SJSA1 (cell line): Measurements from ENCODE around the gene IL5RA. TPM values are rescaled to one million over a fixed set of nuclear protein-coding genes. Genes with fewer than 3 reads are reported as not detected.

Experiments used
- DNase-seq, 2 experiments: peaks; one replicate each; pipeline ENCODE4 v3.0.0-alpha.2; 2015 to 2020; ENCODE audit warnings: low spot score in 2 of 2, low read depth in 1 of 2
- H3K27ac ChIP-seq: fragments of 250-450 bp; sonication (Bioruptor Pico); 2 replicates; pipeline ENCODE4 v1.5.1; 2020; ENCODE audit warnings: mild to moderate bottlenecking, moderate library complexity
- H3K27me3 ChIP-seq: fragments of 250-450 bp; sonication (Bioruptor Pico); replicated peaks from 2 replicates; pipeline ENCODE4 v1.5.1; 2020; ENCODE audit warnings: mild to moderate bottlenecking, moderate library complexity
- H3K36me3 ChIP-seq: fragments of 250-450 bp; sonication (Bioruptor Pico); 2 replicates; pipeline ENCODE4 v1.5.1; 2020; ENCODE audit warnings: mild to moderate bottlenecking
- H3K4me1 ChIP-seq: fragments of 250-450 bp; sonication (Bioruptor Pico); replicated peaks from 2 replicates; pipeline ENCODE4 v1.6.1; 2021; ENCODE audit warnings: mild to moderate bottlenecking
- H3K4me3 ChIP-seq: fragments of 250-450 bp; sonication (Bioruptor Pico); 2 replicates; pipeline ENCODE4 v1.5.1; 2020; ENCODE audit warnings: mild to moderate bottlenecking
- H3K9me3 ChIP-seq: fragments of 250-450 bp; sonication (Bioruptor Pico); replicated peaks from 2 replicates; pipeline ENCODE4 v1.5.1; 2020; ENCODE audit warnings: mild to moderate bottlenecking
- total RNA-seq: library from RNA; depleted of rRNA; stranded (reverse); fragments of >200 nt; shearing (Covaris generic); gene quantifications from 2 replicates; pipeline ENCODE4 v1.2.3, GENCODE V29; 2014

IL5RA gene
- total RNA-seq, 1 experiment from 2014 or later = not detected

GRCh38 chr3:3066910-3067309 lies 43.3 kb downstream of the IL5RA start:
- Histone ChIP-seq H3K27ac (no peak overlapping the region), H3K36me3 (no peaks in the 10 kb centered on the region), H3K9me3 (no peaks in the 10 kb centered on the region), H3K27me3 (no peaks in the 10 kb centered on the region), H3K4me3 (no peak overlapping the region), H3K4me1 (no peaks in the 10 kb centered on the region)
- DNase-seq = no peak

- no peaks in the 10 kb centered on the region for H3K27me3 ChIP-seq
- no peak overlapping the region for H3K27ac ChIP-seq
- H3K9me3 ChIP-seq = no peaks in the 10 kb centered on the region
- DNase-seq = no peak
- H3K4me3 ChIP-seq = no peak overlapping the region
- no peaks in the 10 kb centered on the region for H3K36me3 ChIP-seq
- H3K4me1 ChIP-seq = no peaks in the 10 kb centered on the region
Measured at GRCh38 chr3:3066378-3066777, 43.8 kb downstream of the IL5RA start.

GRCh38 chr3:3065876-3066275 lies 44.3 kb downstream of the IL5RA start:
- no peaks in the 10 kb centered on the region for H3K27me3 ChIP-seq
- no peak overlapping the region for H3K4me3 ChIP-seq
- no peaks in the 10 kb centered on the region for H3K9me3 ChIP-seq
- DNase-seq = no peak
- no peak overlapping the region for H3K27ac ChIP-seq
- H3K36me3 ChIP-seq = no peaks in the 10 kb centered on the region
- no peaks in the 10 kb centered on the region for H3K4me1 ChIP-seq

DNA sequence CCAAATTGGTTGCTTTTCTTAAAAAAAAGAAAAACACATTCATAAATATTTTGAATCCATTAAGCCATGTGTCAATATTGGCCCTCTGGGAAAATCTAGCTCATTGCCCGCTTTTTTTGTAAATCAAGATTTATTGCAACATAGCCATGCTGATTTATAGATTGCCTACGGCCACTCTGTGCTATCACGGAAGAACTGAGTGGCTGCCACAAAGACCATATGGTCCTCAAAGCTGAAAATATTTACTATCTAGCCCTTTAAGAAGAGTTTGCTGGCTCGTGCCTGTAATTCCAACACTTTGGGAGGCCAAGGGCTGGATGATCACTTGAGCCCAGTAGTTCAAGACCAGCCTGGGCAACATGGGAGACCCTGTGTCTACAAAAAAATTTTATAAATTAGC lies 45.9 kb downstream of the IL5RA start:
- Histone ChIP-seq H3K4me3 (no peak overlapping the region), H3K36me3 (no peaks in the 10 kb centered on the region), H3K4me1 (no peaks in the 10 kb centered on the region), H3K9me3 (no peaks in the 10 kb centered on the region), H3K27ac (no peak overlapping the region), H3K27me3 (no peaks in the 10 kb centered on the region)
- no peak for DNase-seq

GRCh38 chr3:3059645-3060044 lies 50.5 kb downstream of the IL5RA start:
- H3K36me3 ChIP-seq = no peaks in the 10 kb centered on the region

GRCh38 chr3:3053974-3054373 lies 56.2 kb downstream of the IL5RA start:
- no peak overlapping the region for H3K4me3 ChIP-seq
- DNase-seq = no peak

More at GRCh38 chr3:3059645-3060044, 50.5 kb downstream of the IL5RA start:
- H3K27ac ChIP-seq = no peak overlapping the region
- no peaks in the 10 kb centered on the region for H3K27me3 ChIP-seq
- H3K4me1 ChIP-seq = no peaks in the 10 kb centered on the region
- H3K9me3 ChIP-seq = no peaks in the 10 kb centered on the region
- DNase-seq = no peak
- H3K4me3 ChIP-seq = no peak overlapping the region

GRCh38 chr3:3038201-3038991 lies 71.8 kb downstream of the IL5RA start:
- no peaks in the 10 kb centered on the region for H3K4me1 ChIP-seq
- H3K9me3 ChIP-seq = no peaks in the 10 kb centered on the region
- H3K27me3 ChIP-seq = no peaks in the 10 kb centered on the region
- no peak overlapping the region for H3K4me3 ChIP-seq
- H3K36me3 ChIP-seq = no peaks in the 10 kb centered on the region
- H3K27ac ChIP-seq = no peak overlapping the region
- no peak for DNase-seq

More at GRCh38 chr3:3053974-3054373, 56.2 kb downstream of the IL5RA start:
- Histone ChIP-seq H3K4me1 (no peaks in the 10 kb centered on the region), H3K27ac (no peak overlapping the region), H3K9me3 (no peaks in the 10 kb centered on the region), H3K36me3 (no peaks in the 10 kb centered on the region), H3K27me3 (no peaks in the 10 kb centered on the region)

DNA sequence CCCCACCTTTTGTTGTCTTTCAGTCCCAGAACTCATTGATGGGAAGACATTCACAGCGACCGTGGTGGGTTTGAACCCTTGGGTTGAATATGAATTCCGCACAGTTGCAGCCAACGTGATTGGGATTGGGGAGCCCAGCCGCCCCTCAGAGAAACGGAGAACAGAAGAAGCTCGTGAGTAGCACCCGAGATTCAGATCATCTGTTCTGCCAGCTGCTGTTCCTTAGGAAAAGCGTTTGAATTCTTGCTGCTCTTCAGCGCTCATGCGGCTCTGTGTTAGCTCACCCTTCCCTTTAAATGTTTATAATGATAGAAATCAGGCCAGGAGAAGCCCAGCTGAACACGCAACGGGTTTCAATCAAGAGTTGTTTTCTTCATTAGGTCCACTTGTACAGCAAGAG lies 73.0 kb downstream of the IL5RA start:
- DNase-seq = no peak
- H3K9me3 ChIP-seq = no peaks in the 10 kb centered on the region
- H3K36me3 ChIP-seq = no peaks in the 10 kb centered on the region
- no peaks in the 10 kb centered on the region for H3K4me1 ChIP-seq
- no peak overlapping the region for H3K27ac ChIP-seq
- no peaks in the 10 kb centered on the region for H3K27me3 ChIP-seq
- no peak overlapping the region for H3K4me3 ChIP-seq

- DNase-seq = no peak
- no peak overlapping the region for H3K27ac ChIP-seq
Measured at GRCh38 chr3:3031326-3031725, 78.8 kb downstream of the IL5RA start.

DNA sequence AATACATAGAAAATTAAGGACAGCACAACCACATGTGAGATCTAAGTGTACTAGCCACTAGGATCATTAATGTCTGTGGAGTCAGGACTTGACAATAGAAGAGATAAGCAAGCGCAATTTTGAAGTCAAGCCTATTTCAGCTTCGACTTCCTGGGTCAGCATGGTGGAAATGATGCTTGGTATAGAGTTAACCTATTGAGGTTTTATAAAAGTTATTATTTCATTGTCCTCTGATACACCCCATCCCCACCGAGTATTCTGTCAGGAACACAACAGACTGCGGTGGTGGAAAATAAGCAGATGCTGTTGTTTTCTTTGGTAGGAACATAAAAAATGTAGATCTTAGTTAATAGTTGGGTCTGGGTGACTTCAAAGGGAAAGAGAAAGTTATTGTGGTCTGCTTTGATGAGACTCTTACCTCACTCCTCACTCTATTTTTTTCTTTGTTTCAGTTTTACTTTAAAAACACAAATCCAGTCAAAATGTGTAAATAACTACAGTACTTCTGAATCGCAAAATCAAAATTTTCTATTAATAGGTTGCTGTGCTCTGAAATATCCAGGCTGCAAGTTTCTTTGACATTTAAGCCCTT lies 82.1 kb downstream of the IL5RA start:
- Histone ChIP-seq H3K36me3 (no peaks in the 10 kb centered on the region), H3K4me3 (no peak overlapping the region), H3K4me1 (no peaks in the 10 kb centered on the region), H3K27ac (no peak overlapping the region), H3K27me3 (no peaks in the 10 kb centered on the region), H3K9me3 (no peaks in the 10 kb centered on the region)
- DNase-seq = no peak

More at GRCh38 chr3:3031326-3031725, 78.8 kb downstream of the IL5RA start:
- Histone ChIP-seq H3K4me3 (no peak overlapping the region), H3K4me1 (no peaks in the 10 kb centered on the region), H3K27me3 (no peaks in the 10 kb centered on the region), H3K9me3 (no peaks in the 10 kb centered on the region), H3K36me3 (no peaks in the 10 kb centered on the region)

DNA sequence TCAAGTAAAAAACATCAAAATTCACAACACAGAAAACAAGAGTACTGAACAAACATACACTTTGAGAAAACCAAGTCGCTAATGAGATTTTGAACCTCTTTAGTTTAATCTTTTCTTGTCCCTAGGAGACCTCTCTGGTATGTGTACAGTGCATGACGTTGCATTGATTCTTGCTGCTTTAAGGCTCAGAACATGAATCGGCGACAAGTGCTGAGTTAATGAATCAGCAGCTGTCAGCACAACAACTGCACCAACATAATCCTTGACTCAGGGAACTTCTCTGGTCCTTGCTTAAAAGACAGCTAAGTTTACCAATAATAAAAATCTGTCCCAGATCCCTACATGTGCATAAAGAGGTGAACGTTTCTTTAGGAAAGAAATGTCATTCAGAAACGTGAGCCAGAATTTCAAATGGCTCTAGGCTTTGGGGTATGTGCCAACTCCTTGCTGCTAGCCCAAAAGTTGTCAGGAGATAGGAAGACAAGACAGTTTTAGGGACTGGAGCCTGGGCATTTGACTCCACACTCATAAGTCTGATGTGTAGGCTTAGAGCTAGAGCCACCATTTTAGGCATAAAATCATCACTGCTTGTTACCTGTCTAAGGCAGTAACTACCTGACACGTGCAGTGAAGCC lies 86.9 kb downstream of the IL5RA start:
- no peaks in the 10 kb centered on the region for H3K9me3 ChIP-seq
- no peak overlapping the region for H3K27ac ChIP-seq
- no peaks in the 10 kb centered on the region for H3K27me3 ChIP-seq
- H3K4me1 ChIP-seq = no peaks in the 10 kb centered on the region
- H3K4me3 ChIP-seq = no peak overlapping the region
- H3K36me3 ChIP-seq = no peaks in the 10 kb centered on the region
- no peak for DNase-seq

- no peaks in the 10 kb centered on the region for H3K4me1 ChIP-seq
- H3K4me3 ChIP-seq = no peak overlapping the region
- no peak overlapping the region for H3K27ac ChIP-seq
- no peak for DNase-seq
- no peaks in the 10 kb centered on the region for H3K27me3 ChIP-seq
- H3K36me3 ChIP-seq = no peaks in the 10 kb centered on the region
- no peaks in the 10 kb centered on the region for H3K9me3 ChIP-seq
Measured at GRCh38 chr3:3020209-3020608, 90.0 kb downstream of the IL5RA start.
